ENCODE results near the gene MRPL55. TPM values are rescaled to one million over a fixed set of nuclear protein-coding genes. Genes with fewer than 3 reads are reported as not detected.

Gene MRPL55
- total RNA-seq, 2 donors from 2014 or later = 43.5 to 48.9 TPM

DNA sequence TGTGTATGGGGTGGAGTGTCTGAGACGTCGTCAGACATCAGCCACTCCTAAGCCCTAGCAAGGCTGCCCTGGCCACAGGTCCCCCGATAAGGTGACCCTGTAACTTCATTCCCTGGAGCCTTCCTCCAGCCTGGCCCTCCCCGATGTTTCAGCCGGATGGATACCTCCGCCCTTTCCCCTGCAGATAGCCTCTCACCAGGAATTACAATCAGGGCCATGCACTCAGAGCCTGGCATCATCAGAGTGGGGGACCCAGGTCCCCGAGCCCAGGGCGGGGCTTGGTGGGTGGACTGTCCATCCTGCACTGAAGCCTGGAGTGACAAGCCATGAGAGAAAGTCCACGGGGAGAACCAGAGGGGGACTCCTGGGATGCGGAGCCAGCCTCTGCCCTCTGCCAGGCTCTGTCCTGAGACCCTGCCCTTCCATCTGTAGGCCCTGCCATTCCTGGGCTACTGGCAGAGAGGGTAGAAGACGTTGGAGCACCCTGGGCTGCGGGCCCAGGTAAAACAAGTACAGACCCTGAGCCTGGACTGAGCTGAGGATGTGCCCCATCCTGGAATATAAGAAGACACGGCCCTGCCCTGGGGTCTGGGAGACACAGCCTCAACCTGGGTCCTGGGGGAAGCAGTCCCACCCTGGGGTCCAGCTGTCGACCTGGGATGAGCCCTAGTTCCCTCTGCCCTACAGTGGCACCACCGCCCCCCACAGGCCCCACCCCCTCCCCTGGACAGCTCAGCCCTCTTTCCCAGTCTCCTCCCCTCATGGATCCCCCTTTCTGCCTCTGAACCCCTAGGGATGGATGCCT lies 43.4 kb downstream of the MRPL55 start:
- intact Hi-C loops (cut with DNase I) = no loop called here
- no peak for ATAC-seq
- DNase-seq = no peak

GRCh38 chr1:228064741-228065542 lies 44.2 kb downstream of the MRPL55 start:
- ATAC-seq = no peak
- intact Hi-C loops (cut with DNase I) = no loop called here

GRCh38 chr1:228064296-228064695 lies 44.8 kb downstream of the MRPL55 start:
- intact Hi-C loops (cut with DNase I) = no loop called here
- DNase-seq (no peak), ATAC-seq (no peak)

More at GRCh38 chr1:228064741-228065542, 44.2 kb downstream of the MRPL55 start:
- DNase-seq = no peak

DNA sequence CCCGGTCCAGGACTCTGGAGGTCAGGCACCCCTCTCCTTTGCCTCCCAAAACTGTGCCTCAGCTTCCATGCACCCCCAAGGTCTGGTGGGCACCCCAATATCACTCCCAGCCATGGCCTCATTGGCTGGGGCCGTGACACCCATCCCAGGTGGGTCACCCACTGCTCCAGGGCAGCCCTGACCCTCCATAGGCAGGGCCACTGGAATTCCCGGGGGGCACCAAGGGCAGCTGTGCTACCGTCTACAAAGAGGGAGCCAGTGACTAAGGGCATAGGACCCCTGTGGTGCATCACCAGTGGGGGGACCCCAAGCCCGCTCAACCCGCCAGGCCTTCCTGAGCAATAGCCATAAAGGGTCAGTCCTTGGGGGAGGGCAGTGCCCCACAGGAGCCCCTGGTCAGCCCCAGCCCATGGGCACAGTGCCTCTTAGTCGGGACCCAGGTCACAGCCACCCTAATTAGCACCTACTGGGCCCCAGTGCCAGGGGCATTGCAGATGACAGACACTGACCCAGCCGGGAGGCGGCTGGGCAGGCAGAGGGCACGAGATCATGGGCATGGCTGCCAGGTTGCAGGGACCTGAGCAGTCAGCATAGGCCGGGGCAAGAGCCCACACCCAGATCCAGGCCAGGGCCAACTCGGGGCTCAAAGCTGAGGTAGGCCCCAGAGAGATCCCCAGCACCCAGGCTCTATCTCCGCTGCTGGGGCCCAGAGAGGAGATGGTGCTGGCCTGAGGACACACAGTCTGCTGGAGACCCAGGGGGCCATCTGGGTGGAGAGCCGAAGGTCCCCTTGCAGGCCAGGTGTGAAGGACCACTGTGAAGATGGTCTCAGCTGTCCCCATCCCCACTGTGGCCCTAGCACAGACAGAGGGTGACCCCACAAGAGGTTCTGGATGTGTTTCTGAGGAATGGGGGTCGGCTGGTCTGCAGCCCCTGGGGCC lies 45.6 kb downstream of the MRPL55 start:
- intact Hi-C loops (cut with DNase I) = no loop called here
- no peak for DNase-seq
- no peak for ATAC-seq

DNA sequence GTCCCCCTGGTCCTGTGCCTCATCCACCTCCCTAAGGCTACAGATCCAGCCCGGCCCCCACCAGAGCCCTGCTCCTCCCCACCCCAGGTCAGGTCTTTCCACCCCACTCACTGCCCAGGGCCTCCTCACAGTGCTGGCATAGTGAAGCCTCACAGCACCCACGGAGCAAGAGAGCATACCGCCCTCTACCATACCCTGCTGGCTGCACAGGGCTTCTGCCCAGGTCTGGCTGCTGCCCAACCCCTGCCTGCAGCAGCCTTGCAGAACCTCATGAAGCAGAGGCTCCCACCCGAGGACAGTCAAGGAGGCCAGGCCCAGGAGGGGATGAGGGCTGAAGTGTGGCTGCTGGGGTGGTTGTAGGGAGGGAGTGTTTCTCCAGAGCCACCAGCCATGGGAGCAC lies 46.3 kb downstream of the MRPL55 start:
- DNase-seq (no peak), ATAC-seq (no peak)
- intact Hi-C loops (cut with DNase I) = no loop called here

DNA sequence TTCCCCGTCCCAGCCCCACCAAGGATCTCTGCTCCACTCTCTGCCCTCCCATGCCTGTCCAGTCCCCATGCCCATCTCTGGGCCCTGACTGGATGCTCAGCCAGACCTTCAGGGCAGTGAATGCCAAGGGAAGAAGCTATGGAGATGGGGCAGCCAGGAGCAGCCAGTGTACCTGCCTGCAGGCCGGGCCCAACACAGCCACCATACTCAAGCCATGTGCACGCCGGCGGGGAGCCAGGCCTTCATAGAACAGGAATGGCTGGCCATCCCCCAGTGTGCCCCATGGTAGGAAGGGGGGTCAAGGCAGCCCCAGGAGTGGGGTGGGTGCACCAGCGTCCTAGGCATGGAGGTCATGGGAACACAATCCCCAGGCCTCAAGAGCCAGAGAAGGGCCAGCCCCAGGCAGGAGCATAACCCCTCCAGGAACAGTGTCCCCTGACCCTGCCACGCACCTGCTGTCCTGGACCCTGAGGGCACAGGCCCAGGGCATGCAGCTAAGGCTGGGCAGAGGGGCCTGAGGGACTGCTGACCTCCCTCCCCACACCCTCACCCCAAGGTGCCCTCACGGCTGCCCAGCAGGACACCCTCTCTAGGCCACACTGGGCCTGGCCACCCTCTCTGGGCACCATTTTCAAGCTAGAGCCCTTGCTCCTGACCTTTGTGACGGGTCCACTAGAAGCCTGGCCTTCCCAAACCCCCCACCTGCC lies 46.9 kb downstream of the MRPL55 start:
- ATAC-seq (no peak), DNase-seq (no peak)
- intact Hi-C loops (cut with DNase I) = no loop called here

DNA sequence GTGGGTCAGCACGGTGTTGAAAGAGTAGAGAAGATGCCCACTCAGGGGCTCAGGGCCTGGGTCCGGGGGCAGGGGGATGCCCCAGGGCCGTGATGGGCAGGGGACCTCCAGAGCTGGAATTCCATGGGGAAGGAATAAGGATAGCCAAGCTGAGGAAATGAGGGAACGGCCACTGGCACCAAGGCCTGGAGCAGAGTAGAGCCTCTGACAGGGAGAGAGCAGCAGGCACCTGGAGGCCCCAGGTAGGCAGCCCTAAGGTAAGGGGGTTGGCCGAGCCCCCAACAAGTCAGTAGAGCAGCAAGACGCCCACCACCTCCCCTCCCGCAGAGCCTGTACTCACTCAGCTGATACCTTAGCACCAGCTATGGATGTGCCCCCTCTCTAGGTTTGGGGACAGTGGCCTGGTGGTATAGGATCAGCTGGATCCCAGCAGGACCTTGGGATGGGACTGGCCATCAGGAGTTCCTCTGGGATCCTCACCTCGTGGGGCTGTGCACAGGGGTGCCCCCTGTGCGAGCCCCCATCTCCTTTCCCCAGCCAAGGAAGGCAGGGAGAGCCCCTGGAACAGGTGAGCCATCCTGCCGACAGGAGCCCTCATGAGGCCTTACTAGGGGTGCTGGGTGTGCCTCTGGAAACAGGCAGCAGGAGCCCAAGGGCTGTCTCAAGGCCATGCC lies 47.6 kb downstream of the MRPL55 start:
- ATAC-seq (no peak), DNase-seq (no peak)
- intact Hi-C loops (cut with DNase I) = no loop called here

- no peak for DNase-seq
- no peak for ATAC-seq
- intact Hi-C loops (cut with DNase I) = no loop called here
These were observed 48.5 kb downstream of the MRPL55 start for GRCh38 chr1:228060458-228061190.

- DNase-seq = no peak
- ATAC-seq = peak; percentile 52 to 55
- intact Hi-C loops (cut with DNase I) = no loop called here
These were observed 49.3 kb downstream of the MRPL55 start for GRCh38 chr1:228059634-228060457.

- intact Hi-C loops (cut with DNase I) = no loop called here
- no peak for DNase-seq
- peak in 1 of 2 donors; percentile 18 for ATAC-seq
These were observed 50.0 kb downstream of the MRPL55 start for GRCh38 chr1:228058949-228059633.

- no peak for ATAC-seq
- intact Hi-C loops (cut with DNase I) = no loop called here
- DNase-seq = no peak
These were observed 50.7 kb downstream of the MRPL55 start for GRCh38 chr1:228058172-228058948.
